Activated T-helper 1 cell treated with anti-CD3 and anti-CD28 coated beads, Interleukin-2, amount 50 U/mL, for 16 hours (primary cell): ENCODE measurements around the gene ARHGEF3.

Source experiments
- DNase-seq, 2 donors: peaks; one replicate each; pipeline ENCODE4 v3.0.0-alpha.2; 2020; ENCODE audit warnings: low read depth in 1 of 2, low spot score in 1 of 2

The ARHGEF3 gene

DNA sequence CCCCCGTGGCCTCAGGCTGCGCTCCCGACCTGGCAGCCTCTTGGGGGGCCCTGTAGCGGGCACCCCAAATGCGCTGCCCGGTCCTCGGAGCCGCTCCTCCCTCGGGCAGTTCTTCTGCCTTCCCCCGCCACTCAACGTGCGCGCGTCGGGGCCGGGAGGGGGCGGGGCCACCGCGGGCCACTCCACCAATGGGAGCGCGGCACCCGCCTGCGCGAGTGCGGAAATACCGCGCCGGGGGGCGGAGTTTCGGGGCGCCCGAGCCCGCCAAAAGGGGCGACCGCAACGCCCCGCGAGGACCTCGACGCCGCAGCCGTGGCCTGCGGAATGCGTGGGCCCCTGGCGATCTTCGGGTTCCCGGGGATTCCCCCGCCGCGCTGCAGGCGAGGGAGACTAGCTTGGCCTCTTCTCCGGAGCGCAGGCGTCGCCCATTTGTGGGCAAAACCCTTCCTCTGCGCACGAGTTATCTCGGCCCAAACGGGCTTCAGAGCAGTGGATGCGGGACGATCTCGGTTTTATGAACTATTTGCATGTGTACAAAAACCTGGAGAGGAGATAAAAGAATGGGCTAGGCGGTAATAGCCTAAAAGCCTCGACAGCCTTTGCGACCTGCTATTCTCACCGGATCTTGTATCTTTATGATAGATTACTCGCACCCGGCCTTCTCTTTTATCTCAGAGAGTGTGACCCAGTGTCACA lies 118.5 kb downstream of the ARHGEF3 start, which contains the start of gene TASOR:
Gene TASOR (minus strand): TSS at position 144 of the 696 bp plus-strand sequence. CDS start 259 bp downstream, outside the sequence.
- DNase-seq = peak; percentile 76 to 84

DNA sequence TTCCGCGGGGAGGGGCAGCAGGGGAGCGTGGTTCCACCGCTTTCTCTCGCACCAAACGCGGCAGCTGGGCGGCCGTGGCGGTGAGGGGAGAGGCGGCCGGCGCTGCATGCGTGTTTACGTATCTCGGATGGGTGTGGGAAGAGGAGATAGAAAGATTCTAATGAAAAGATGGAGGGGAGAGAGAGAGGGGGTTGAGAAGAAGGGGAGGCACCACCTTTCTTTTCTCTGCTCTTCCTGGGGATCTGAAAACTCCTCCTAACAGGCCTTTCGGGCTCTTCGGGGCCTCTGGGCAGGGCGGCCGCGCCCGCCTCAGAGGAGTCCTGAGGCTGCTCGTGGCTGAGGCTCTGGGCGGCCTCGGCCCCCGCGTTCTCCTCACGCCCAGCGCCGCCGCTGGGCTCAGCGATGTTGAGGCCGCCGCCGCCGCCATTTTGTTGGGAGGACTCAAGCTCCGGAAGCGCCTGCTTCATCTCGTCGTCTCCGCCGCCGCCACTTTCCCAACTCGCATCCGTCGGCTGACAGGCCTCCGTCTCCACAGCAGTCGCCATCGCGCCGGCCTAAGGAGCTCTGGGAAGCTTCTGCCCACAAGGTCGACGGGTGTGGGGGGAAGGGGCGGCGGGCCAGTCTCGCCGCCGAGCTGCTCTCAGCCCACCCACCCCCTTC lies 119.2 kb downstream of the ARHGEF3 start:
- DNase-seq = peak; percentile 58 to 69

DNA sequence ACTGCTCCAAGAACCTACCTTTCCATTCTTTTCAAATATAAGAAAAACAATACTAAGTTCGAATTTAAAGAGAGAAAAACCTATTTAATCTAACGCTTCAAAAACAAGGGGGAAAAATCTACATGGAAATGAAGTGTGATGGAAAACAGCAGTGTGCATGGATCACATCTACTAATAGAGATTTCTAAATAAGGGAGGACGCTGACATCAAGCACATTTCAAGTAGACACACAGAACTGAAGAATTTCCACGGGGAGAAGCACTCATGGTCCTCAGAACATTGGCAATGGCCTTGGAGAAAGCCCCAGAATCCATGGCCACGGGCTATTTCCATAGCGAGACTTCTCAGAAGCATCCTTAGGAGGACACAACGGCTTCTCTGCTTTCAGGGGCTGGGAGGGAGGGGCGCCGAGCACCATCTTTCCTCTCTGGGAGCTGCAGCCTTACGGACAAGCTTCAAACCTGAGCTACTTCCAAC lies 119.7 kb downstream of the ARHGEF3 start:
- DNase-seq = no peak

DNA sequence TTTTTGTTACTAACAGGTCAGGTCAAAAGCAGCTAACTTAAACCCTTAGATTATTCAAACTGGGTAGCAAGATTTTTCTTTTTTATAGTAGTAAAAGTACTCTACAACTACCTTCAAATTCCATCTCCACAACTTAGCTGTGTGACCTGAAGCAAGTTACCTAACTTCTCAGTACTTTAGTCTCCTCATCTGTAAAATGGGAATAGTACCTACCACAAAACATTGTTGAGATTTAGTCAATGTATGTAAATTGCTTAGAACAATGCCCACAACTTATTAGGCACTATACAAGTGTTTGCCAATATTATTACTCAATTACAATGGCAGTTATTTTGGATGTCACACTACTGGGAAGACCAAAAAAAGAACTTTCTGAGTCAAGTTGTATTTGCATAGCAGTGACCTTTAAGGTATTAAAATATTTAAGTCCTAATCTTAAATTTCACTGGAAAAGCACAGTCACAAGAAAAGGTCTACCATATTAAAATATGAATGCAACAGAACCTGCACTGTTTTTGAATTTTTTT lies 121.6 kb downstream of the ARHGEF3 start:
- DNase-seq = no peak
